GM12878 (cell line): ENCODE data around the gene MUC5B. TPM values are rescaled to one million over a fixed set of nuclear protein-coding genes. Genes with fewer than 3 reads are reported as not detected.

ENCODE experiments used
- ATAC-seq: fragments of 200-7000 bp; cut with Tn5 transposase; 3 replicates; pipeline ENCODE4 v1.9.1; 2020; ENCODE audit warnings: mild to moderate bottlenecking, moderate library complexity
- BruUV-seq: library from RNA; stranded (reverse); fragments of 400-500 nt; replicated peaks from 2 replicates; lab custom pipeline; 2021; lab: Mats Ljungman, UMichigan
- CTCF ChIA-PET: fragments of 300-600 bp; sonication (Branson Sonifier 250); formaldehyde crosslinking; extraction: SDS; loops from one replicate; lab custom pipeline; 2021; ENCODE audit warnings: inconsistent platforms; lab: Yijun Ruan, JAX
- POLR2A ChIA-PET: fragments of 350-600 bp; formaldehyde crosslinking; extraction: SDS; loops from one replicate; lab custom pipeline; 2021; ENCODE audit warnings: inconsistent platforms; lab: Charles Lee
- RAD21 ChIA-PET: fragments of 300-600 bp; sonication (Branson Sonifier 250); formaldehyde crosslinking; loops from one replicate; lab custom pipeline; 2023; ENCODE audit warnings: antibody characterized with exemption; ENCODE audit not compliant: unreplicated experiment; lab: Charles Lee
- SMC1A ChIA-PET: fragments of 300-600 bp; sonication (Branson Sonifier 250); formaldehyde crosslinking; loops from one replicate; lab custom pipeline; 2023; ENCODE audit not compliant: unreplicated experiment, uncharacterized antibody; lab: Charles Lee
- DNase-seq: peaks from one replicate; pipeline ENCODE4 v3.0.0-alpha.2; 2011; ENCODE audit warnings: low read depth, low spot score
- FAIRE-seq: peaks from 3 replicates; lab custom pipeline; 2011; peaks lifted over from hg19 to GRCh38; lab: Jason Lieb, UNC
- H2AFZ ChIP-seq: 2 replicates; pipeline ENCODE4 v1.6.0; 2011; ENCODE audit warnings: low read depth, low read length, control low read depth; ENCODE audit not compliant: control insufficient read depth
- H3K27ac ChIP-seq: 2 replicates; pipeline ENCODE4 v1.5.1; 2011; ENCODE audit warnings: control low read depth; ENCODE audit not compliant: control insufficient read depth, insufficient read depth
- H3K27me3 ChIP-seq, 2 experiments: replicated peaks in 1 of 2; 2 replicates each; pipeline versions ENCODE4 v1.6.0 to v1.6.1; 2011; ENCODE audit warnings: low read length in 1 of 2; ENCODE audit not compliant: control insufficient read depth in 2 of 2, insufficient read depth in 2 of 2
- H3K36me3 ChIP-seq, 2 experiments: 2 replicates each; pipeline ENCODE4 v1.5.1; 2011; ENCODE audit warnings: low read length in 1 of 2; ENCODE audit not compliant: control insufficient read depth in 2 of 2, insufficient read depth in 2 of 2
- H3K4me1 ChIP-seq: 2 replicates; pipeline ENCODE4 v1.6.1; 2011; ENCODE audit warnings: mild to moderate bottlenecking, low read length, moderate library complexity, mixed read lengths; ENCODE audit not compliant: control insufficient read depth, insufficient read depth
- H3K4me2 ChIP-seq: 2 replicates; pipeline ENCODE4 v1.6.0; 2011; ENCODE audit warnings: control low read depth; ENCODE audit not compliant: control insufficient read depth, insufficient read depth
- H3K4me3 ChIP-seq: fragments of 200-600 bp; sonication (generic); 2 replicates; pipeline ENCODE4 v1.5.1; 2016
- H3K79me2 ChIP-seq: 2 replicates; pipeline ENCODE4 v1.6.0; 2011; ENCODE audit warnings: low read length; ENCODE audit not compliant: control insufficient read depth, insufficient read depth
- H3K9ac ChIP-seq: 2 replicates; pipeline ENCODE4 v1.8.0; 2011; ENCODE audit warnings: low read length, control low read depth, mixed read lengths; ENCODE audit not compliant: control insufficient read depth, insufficient read depth
- H3K9me3 ChIP-seq: replicated peaks from 3 replicates; pipeline ENCODE4 v1.5.1; 2011; ENCODE audit warnings: mild to moderate bottlenecking, low read length; ENCODE audit not compliant: control insufficient read depth, insufficient read depth
- H4K20me1 ChIP-seq: 2 replicates; pipeline ENCODE4 v1.6.0; 2011; ENCODE audit not compliant: control insufficient read depth, insufficient read depth
- CREB1 ChIP-seq: IDR thresholded peaks from 2 replicates; pipeline ENCODE4 v1.6.1; 2012; ENCODE audit warnings: low read depth, mild to moderate bottlenecking, inconsistent platforms
- EP300 ChIP-seq, 2 experiments: fragments of 150-350 bp in 1 of 2; IDR thresholded peaks; 2 replicates each; pipeline ENCODE4 v1.6.1; 2011 to 2012; ENCODE audit warnings: low read depth in 2 of 2, low read length in 2 of 2, borderline replicate concordance in 1 of 2, improper control_type of control experiment in 1 of 2, inconsistent platforms in 1 of 2; ENCODE audit not compliant: control insufficient read depth in 1 of 2
- GABPA ChIP-seq: IDR thresholded peaks from 2 replicates; pipeline ENCODE4 v1.6.1; 2014; ENCODE audit warnings: antibody characterized with exemption, low read depth, mild to moderate bottlenecking, inconsistent platforms
- LARP7 ChIP-seq: fragments of 450-650 bp; IDR thresholded peaks from 2 replicates; pipeline ENCODE4 v1.6.1; 2017; ENCODE audit warnings: mild to moderate bottlenecking
- RAD21 ChIP-seq: IDR thresholded peaks from 2 replicates; pipeline ENCODE4 v1.6.1; 2011; ENCODE audit warnings: mild to moderate bottlenecking, low read depth, low read length, moderate library complexity; ENCODE audit not compliant: insufficient read depth
- SUZ12 ChIP-seq: fragments of 200-600 bp; sonication (generic); IDR thresholded peaks from one replicate; pipeline ENCODE4 v1.6.1; 2018; ENCODE audit warnings: antibody characterized with exemption, mild to moderate bottlenecking; ENCODE audit not compliant: unreplicated experiment
- WGBS: methylation state at CpG from one replicate; pipeline ENCODE4 v1.1.6; 2016; ENCODE audit warnings: low lambda C conversion rate; ENCODE audit not compliant: insufficient replicate concordance, insufficient coverage; ENCODE audit errors: missing lambda C conversion rate; 5-methylcytosine and 5-hydroxymethylcytosine counted together
- in situ Hi-C: fragments of 300-500 bp; cut with MboI; formaldehyde crosslinking; loops from 9 replicates; pipeline ENCODE4 v1.14.3; 2018; ENCODE audit warnings: mixed read lengths
- intact Hi-C: fragments of 100-400 bp; cut with micrococcal nuclease; formaldehyde crosslinking; loops from one replicate; pipeline ENCODE4 v1.14.2; 2022; ENCODE audit not compliant: unreplicated experiment
- polyA plus RNA-seq, 11 experiments: library from polyadenylated mRNA; depleted of rRNA in 4 of 11; unstranded in 6 of 11; stranded (reverse) in 5 of 11; fragments of >200 nt; fragmentation: Nextera tagmentation in 4 of 11; fragmentation: Illumina TruSeq in 1 of 11; extraction: Ambion mirVana in 4 of 11; extraction: Trizol in 1 of 11; gene quantifications; 1 replicate in 1 of 11; 2 replicates in 10 of 11; pipeline versions ENCODE4 v1.2.1 to v1.2.3, GENCODE V29; 2011 to 2016; ENCODE audit warnings: inconsistent platforms in 2 of 11, missing spikeins in 2 of 11, low read depth in 1 of 11
- total RNA-seq, 4 experiments: library from RNA; depleted of rRNA in 3 of 4; stranded (reverse); fragments of >200 nt in 3 of 4; fragmentation: Illumina TruSeq in 1 of 4; extraction: Trizol in 1 of 4; gene quantifications; 2 replicates each; pipeline versions ENCODE4 v1.2.1 to v1.2.3, GENCODE V29; 2013 to 2021
- TF ChIP-seq, protein P1 (sequence below): fragments of 450-650 bp; IDR thresholded peaks from 2 replicates; pipeline ENCODE4 v1.6.1; 2014; ENCODE audit warnings: mild to moderate bottlenecking

MUC5B gene
- total and polyA plus RNA-seq, 10 of the 15 experiments (the other 5 are each of a cell fraction or from before 2014, with no cell fraction given), result 1.5 TPM; not detected in 9

DNA sequence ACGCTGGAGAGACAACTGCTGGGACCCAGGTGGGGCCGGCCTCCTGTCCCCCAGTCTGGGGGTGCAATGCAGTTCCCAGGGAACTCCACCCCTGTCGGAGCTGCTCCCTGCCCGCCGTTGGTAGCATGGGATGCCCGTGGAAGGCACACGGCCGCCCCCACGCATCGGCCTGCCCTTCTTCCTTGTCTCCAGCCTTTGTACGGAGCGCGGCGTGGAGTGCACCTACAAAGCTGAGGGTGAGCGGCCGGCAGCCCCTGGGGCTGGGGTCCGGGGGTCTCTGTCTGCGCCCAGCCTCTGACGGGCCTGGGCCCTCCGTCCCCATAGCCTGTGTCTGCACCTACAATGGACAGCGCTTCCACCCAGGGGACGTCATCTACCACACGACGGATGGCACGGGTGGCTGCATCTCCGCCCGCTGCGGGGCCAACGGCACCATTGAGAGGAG, 41.9 kb upstream of the MUC5B start (continued):
- TF ChIP-seq RAD21 (no peak), SUZ12 (no peak), EP300 (IDR thresholded peaks at IDR 0.05; ENCODE audit: borderline replicate concordance in 1 of 2, control insufficient read depth in 1 of 2, low read depth in 2 of 2, low read length in 2 of 2) (no peak), GABPA (no peak), LARP7 (no peak)
- TF ChIP-seq, protein P1, sequence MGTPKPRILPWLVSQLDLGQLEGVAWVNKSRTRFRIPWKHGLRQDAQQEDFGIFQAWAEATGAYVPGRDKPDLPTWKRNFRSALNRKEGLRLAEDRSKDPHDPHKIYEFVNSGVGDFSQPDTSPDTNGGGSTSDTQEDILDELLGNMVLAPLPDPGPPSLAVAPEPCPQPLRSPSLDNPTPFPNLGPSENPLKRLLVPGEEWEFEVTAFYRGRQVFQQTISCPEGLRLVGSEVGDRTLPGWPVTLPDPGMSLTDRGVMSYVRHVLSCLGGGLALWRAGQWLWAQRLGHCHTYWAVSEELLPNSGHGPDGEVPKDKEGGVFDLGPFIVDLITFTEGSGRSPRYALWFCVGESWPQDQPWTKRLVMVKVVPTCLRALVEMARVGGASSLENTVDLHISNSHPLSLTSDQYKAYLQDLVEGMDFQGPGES, result no peak

DNA sequence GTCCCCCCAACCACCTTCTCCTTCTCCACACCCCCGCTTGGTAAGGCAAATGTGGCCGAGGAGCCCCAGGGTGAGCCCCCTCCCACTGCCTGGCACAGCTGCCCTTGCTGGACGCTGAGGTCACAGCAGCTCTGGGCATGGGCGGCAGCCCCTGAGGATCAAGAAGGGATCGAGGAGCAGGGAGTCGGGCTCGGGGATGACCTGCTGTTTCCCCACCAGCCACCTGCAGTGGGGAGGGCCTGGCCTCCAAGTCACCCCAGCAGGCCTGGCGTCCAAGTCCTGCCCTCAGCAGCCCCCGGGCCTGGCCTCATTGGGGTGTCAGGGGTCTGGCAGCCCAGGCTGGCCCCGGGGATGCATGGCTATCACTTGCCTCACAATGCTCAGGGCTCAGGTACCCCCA, 41.4 kb upstream of the MUC5B start:
- no TSS peak for BruUV-seq
- DNase-seq, result no peak
- no peak for FAIRE-seq
- ChIA-PET SMC1A (no interaction called here), POLR2A (no interaction called here), RAD21 (no interaction called here), CTCF (no interaction called here)
- intact Hi-C loops (no loop called here), in situ Hi-C loops (no loop called here)
- H3K4me1 ChIP-seq, result no peaks in the 10 kb centered on the region
- H2AFZ ChIP-seq, result no peak overlapping the region
- TF ChIP-seq CREB1, result no peak
- H3K9me3 ChIP-seq, result no peaks in the 10 kb centered on the region; the same call in 2 of the 3 replicates
- no peaks in the 10 kb centered on the region for H3K36me3 ChIP-seq
- H3K79me2 ChIP-seq, result no peaks in the 10 kb centered on the region
- H3K27ac ChIP-seq, result no peak overlapping the region
- H3K4me3 ChIP-seq, result no peak overlapping the region
- H3K9ac ChIP-seq, result no peak overlapping the region
- H4K20me1 ChIP-seq, result no peaks in the 10 kb centered on the region
- no peaks in the 10 kb centered on the region for H3K27me3 ChIP-seq
- no peak for ATAC-seq
- WGBS, result 42% methylated on average over 7 of the region's 10 CpGs
- no peak overlapping the region for H3K4me2 ChIP-seq
